IMR-90 (cell line): ENCODE measurements around the gene CFAP157.

Source experiments
- BHLHE40 ChIP-seq: fragments of 150-350 bp; IDR thresholded peaks from 2 replicates; pipeline ENCODE4 v1.6.1; 2016; ENCODE audit warnings: mild to moderate bottlenecking, low read depth, low read length
- CEBPB ChIP-seq: IDR thresholded peaks from 2 replicates; pipeline ENCODE4 v1.6.1; 2012; ENCODE audit warnings: low read depth, low read length, improper control_type of control experiment
- CHD1 ChIP-seq: IDR thresholded peaks from 2 replicates; pipeline ENCODE4 v1.6.1; 2012; ENCODE audit warnings: low read depth, low read length, improper control_type of control experiment
- FOS ChIP-seq: fragments of 150-350 bp; IDR thresholded peaks from 2 replicates; pipeline ENCODE4 v1.6.1; 2016; ENCODE audit warnings: low read depth, low read length
- MXI1 ChIP-seq: IDR thresholded peaks from 2 replicates; pipeline ENCODE4 v1.6.1; 2012; ENCODE audit warnings: low read depth, mild to moderate bottlenecking, low read length, moderate library complexity, borderline replicate concordance
- POLR2A ChIP-seq: IDR thresholded peaks from 2 replicates; pipeline ENCODE4 v1.6.1; 2012; ENCODE audit warnings: mild to moderate bottlenecking, low read depth, low read length
- RAD21 ChIP-seq: IDR thresholded peaks from 2 replicates; pipeline ENCODE4 v1.6.1; 2012; ENCODE audit warnings: low read length, improper control_type of control experiment
- RCOR1 ChIP-seq: IDR thresholded peaks from 2 replicates; pipeline ENCODE4 v1.6.1; 2012; ENCODE audit warnings: mild to moderate bottlenecking, low read length, improper control_type of control experiment; ENCODE audit not compliant: insufficient replicate concordance
- USF2 ChIP-seq: fragments of 150-350 bp; IDR thresholded peaks from 2 replicates; pipeline ENCODE4 v1.6.1; 2017; ENCODE audit warnings: mild to moderate bottlenecking, antibody characterized with exemption, low read length, low read depth
- TF ChIP-seq, protein P1 (sequence below): conservative IDR thresholded peaks from 2 replicates; pipeline ENCODE4 v1.5.1; 2012; ENCODE audit warnings: mild to moderate bottlenecking, low read depth, low read length, improper control_type of control experiment
- TF ChIP-seq, protein P2 (sequence below): fragments of 150-350 bp; IDR thresholded peaks from 2 replicates; pipeline ENCODE4 v1.6.1; 2016; ENCODE audit warnings: low read depth, mild to moderate bottlenecking, low read length, moderate library complexity, borderline replicate concordance

- no peak for TF ChIP-seq MXI1
- TF ChIP-seq, protein P1, sequence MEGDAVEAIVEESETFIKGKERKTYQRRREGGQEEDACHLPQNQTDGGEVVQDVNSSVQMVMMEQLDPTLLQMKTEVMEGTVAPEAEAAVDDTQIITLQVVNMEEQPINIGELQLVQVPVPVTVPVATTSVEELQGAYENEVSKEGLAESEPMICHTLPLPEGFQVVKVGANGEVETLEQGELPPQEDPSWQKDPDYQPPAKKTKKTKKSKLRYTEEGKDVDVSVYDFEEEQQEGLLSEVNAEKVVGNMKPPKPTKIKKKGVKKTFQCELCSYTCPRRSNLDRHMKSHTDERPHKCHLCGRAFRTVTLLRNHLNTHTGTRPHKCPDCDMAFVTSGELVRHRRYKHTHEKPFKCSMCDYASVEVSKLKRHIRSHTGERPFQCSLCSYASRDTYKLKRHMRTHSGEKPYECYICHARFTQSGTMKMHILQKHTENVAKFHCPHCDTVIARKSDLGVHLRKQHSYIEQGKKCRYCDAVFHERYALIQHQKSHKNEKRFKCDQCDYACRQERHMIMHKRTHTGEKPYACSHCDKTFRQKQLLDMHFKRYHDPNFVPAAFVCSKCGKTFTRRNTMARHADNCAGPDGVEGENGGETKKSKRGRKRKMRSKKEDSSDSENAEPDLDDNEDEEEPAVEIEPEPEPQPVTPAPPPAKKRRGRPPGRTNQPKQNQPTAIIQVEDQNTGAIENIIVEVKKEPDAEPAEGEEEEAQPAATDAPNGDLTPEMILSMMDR: no peak
- TF ChIP-seq RAD21: no peak
- TF ChIP-seq BHLHE40: no peak
- TF ChIP-seq, protein P2, sequence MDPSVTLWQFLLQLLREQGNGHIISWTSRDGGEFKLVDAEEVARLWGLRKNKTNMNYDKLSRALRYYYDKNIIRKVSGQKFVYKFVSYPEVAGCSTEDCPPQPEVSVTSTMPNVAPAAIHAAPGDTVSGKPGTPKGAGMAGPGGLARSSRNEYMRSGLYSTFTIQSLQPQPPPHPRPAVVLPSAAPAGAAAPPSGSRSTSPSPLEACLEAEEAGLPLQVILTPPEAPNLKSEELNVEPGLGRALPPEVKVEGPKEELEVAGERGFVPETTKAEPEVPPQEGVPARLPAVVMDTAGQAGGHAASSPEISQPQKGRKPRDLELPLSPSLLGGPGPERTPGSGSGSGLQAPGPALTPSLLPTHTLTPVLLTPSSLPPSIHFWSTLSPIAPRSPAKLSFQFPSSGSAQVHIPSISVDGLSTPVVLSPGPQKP: no peak
- no peak for TF ChIP-seq CHD1
- TF ChIP-seq POLR2A: no peak
- TF ChIP-seq FOS: no peak
- no peak for TF ChIP-seq CEBPB
- no peak for TF ChIP-seq USF2
- no peak for TF ChIP-seq RCOR1
These were observed 3.4 kb upstream of the CFAP157 start for GRCh38 chr9:127703289-127703946.
